HG02759 (cell line): ENCODE measurements around the gene ING4.

Source experiments
- ATAC-seq: cut with Tn5 transposase; IDR thresholded peaks from one replicate; pipeline ENCODE4 v1.9.1; 2021; ENCODE audit warnings: mild to moderate bottlenecking, moderate library complexity; ENCODE audit not compliant: unreplicated experiment

The ING4 gene

GRCh38 chr12:6607751-6608591, 54.9 kb downstream of the ING4 start:
- ATAC-seq, result no peak

DNA sequence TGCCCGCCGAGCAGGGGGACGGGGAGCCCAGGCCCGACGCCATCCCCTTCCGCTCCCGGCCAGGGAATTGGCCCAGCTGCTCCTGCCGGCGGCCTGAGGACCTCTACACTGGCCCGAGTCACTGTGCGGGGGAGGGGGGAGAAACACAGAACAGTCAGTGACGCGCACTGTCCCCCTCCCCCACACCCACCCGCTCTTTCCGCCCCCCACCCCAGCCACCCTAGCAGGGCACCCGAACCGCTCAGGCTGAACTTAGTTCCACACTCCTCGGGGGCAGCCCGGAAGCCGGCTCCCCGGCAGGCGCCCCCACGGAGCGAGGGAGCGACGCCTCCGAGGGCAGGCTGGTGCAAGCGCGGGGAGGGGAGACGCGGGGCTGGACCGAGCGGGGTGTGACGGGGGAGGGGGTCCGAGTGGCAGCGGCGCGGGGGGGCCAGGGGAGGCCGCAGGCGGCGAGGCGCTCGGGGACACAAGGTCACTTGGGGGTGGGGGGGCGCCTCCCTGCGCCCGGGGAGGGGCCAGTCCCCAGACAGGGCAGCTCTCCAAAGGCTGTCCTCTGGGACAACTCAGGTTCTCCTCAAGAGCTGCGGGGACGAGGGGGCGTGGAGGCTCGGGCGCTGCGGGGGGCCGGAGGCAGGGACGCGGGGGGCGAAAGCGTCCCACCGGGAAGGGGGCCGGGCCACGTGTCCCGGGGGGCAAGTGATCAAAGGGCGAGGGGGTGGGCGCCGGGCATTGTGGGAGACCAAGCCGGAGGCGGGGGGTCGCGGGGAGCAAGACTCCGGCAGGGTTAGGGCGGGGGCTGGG, 56.4 kb downstream of the ING4 start:
- no peak for ATAC-seq

DNA sequence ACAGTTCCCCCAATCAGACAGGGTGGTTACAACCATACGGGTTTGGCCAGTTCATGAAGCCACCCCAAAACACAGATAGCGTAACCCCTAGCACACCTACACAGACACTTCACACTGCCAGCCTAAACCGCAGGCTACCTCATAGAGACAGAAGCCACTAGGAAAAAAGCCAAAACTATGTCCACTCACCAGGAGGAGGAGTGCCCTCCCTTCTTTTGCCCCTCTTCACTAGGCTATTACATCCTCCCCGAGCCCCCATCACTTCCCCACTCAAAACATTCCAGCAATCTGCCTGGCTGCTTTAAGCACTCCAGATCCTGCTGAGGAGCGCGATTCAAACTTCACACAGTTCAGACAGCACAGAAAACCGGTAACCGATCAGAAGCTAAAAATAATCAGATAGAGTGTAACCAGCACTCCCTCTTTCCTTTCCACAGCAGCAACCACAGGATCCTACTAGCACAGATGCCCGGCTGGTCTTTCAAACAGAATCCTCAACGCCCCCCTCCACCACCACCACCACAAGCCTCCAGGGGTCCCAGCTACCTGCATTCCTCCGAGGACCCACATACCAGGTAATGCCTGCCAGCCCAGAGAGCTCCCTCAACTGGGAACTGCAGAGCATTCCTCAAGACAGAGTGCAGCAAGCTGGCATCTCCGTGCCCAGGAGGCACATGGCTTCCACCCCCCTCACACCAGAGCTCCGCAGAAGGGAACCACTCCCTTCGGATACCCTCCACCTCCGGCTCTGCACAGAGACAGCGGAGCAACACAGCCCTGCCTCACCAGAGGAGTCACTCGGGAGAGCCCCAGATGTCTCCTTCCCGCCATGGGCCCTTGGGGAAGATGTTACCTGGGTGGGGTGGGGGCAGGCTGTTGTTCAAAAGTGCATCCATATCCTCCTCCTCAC, 57.2 kb downstream of the ING4 start:
- no peak for ATAC-seq

GRCh38 chr12:6604259-6605029, 58.5 kb downstream of the ING4 start:
- ATAC-seq, result no peak

GRCh38 chr12:6603095-6603567, 59.8 kb downstream of the ING4 start:
- no peak for ATAC-seq

- ATAC-seq, result no peak
These were observed 60.4 kb downstream of the ING4 start for GRCh38 chr12:6602526-6602925.
